CD4-positive, alpha-beta memory T cell (primary cell): Measurements from ENCODE around the gene SEMA3G. TPM values are rescaled to one million over a fixed set of nuclear protein-coding genes. Genes with fewer than 3 reads are reported as not detected.

Experiments
- CTCF ChIA-PET: fragments of 350-600 bp; sonication (Branson Sonifier 250); formaldehyde crosslinking; loops from one replicate; lab custom pipeline; 2021; ENCODE audit warnings: inconsistent platforms; ENCODE audit not compliant: partially characterized antibody; lab: Charles Lee
- POLR2A ChIA-PET: fragments of 350-600 bp; sonication (Branson Sonifier 250); formaldehyde crosslinking; loops from one replicate; lab custom pipeline; 2021; ENCODE audit not compliant: partially characterized antibody; lab: Charles Lee
- DNase-seq, 5 donors: peaks; one replicate each; pipeline versions ENCODE4 v3.0.0 to v3.0.0-alpha.2; 2020 to 2022; ENCODE audit warnings: mixed read lengths in 1 of 5
- H3K27ac ChIP-seq: one replicate; pipeline ENCODE4 v1.7.0; 2013; ENCODE audit warnings: low read depth, low read length
- H3K27me3 ChIP-seq: 2 replicates; pipeline ENCODE4 v1.7.0; 2013; ENCODE audit warnings: mild to moderate bottlenecking, low read length, moderate library complexity; ENCODE audit not compliant: insufficient read depth
- H3K36me3 ChIP-seq: 2 replicates; pipeline ENCODE4 v1.7.0; 2013; ENCODE audit warnings: mild to moderate bottlenecking, low read length, moderate library complexity; ENCODE audit not compliant: insufficient read depth
- H3K4me1 ChIP-seq: 2 replicates; pipeline ENCODE4 v1.7.0; 2013; ENCODE audit warnings: mild to moderate bottlenecking, low read length, moderate library complexity; ENCODE audit not compliant: insufficient read depth
- H3K4me3 ChIP-seq, 2 donors: one replicate each; pipeline ENCODE4 v1.7.0; 2013; ENCODE audit warnings: low read length in 2 of 2, mild to moderate bottlenecking in 1 of 2
- H3K9me3 ChIP-seq, 2 donors: one replicate each; pipeline ENCODE4 v1.7.0; 2013; ENCODE audit warnings: low read length in 2 of 2, control low read depth in 1 of 2; ENCODE audit not compliant: control insufficient read depth in 1 of 2
- H3K27ac Mint-ChIP-seq, 7 donors: one replicate each; pipeline ENCODE4 v1.8.0; 2020 to 2021; ENCODE audit warnings: mixed read lengths in 7 of 7, mild to moderate bottlenecking in 6 of 7, inconsistent platforms in 3 of 7, moderate library complexity in 3 of 7
- H3K27me3 Mint-ChIP-seq, 2 donors: one replicate each; pipeline ENCODE4 v1.8.0; 2020 to 2021; ENCODE audit warnings: mixed read lengths in 2 of 2
- H3K36me3 Mint-ChIP-seq, 2 donors: one replicate each; pipeline ENCODE4 v1.8.0; 2020 to 2021; ENCODE audit warnings: mixed read lengths in 2 of 2, inconsistent platforms in 1 of 2, mild to moderate bottlenecking in 1 of 2
- H3K4me1 Mint-ChIP-seq, 4 donors: one replicate each; pipeline ENCODE4 v1.8.0; 2020 to 2021; ENCODE audit warnings: mixed read lengths in 4 of 4, mild to moderate bottlenecking in 1 of 4
- H3K4me3 Mint-ChIP-seq, 8 donors: one replicate each; pipeline ENCODE4 v1.8.0; 2020 to 2021; ENCODE audit warnings: mixed read lengths in 8 of 8, mild to moderate bottlenecking in 7 of 8, moderate library complexity in 6 of 8, inconsistent platforms in 3 of 8
- H3K9me3 Mint-ChIP-seq, 8 donors: one replicate each; pipeline ENCODE4 v1.8.0; 2020 to 2021; ENCODE audit warnings: mixed read lengths in 8 of 8, mild to moderate bottlenecking in 5 of 8, inconsistent platforms in 3 of 8, moderate library complexity in 1 of 8
- intact Hi-C: fragments of 100-400 bp; cut with micrococcal nuclease; formaldehyde crosslinking; loops from one replicate; pipeline ENCODE4 v1.15.1; 2023
- polyA plus RNA-seq, 2 donors: library from polyadenylated mRNA; unstranded; fragments of 300-500 nt; fragmentation: Illumina TruSeq; gene quantifications; one replicate each; pipeline ENCODE4 v1.2.3, GENCODE V29; 2021
- total RNA-seq, 2 experiments: library from RNA; stranded (reverse); gene quantifications; one replicate each; pipeline ENCODE4 v1.2.3, GENCODE V29; 2021

Gene SEMA3G
- total and polyA plus RNA-seq, 4 experiments from 2014 or later, result 0.17 to 0.29 (median 0.22) TPM; not detected in 1

DNA sequence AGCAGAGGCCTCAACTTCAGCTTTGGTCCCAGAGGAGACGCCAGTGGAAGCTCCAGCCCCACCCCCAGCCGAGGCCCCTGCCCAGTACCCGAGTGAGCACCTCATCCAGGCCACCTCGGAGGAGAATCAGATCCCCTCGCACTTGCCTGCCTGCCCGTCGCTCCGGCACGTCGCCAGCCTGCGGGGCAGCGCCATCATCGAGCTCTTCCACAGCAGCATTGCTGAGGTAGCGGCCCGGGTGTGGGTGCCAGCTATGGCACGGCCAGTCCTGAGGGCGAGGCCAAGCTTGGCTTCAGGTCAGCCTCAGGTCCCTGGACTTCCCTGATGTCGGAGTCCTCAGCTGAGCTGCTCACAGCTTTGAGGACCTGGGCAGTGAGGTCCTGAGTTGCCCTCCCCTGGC, 44.5 kb upstream of the SEMA3G start:
- DNase-seq, result peak in 1 of 5 donors; percentile 31
- no peaks in the 10 kb centered on the region for H3K4me1 ChIP-seq
- Mint-ChIP-seq H3K4me3 (no peak overlapping the region), H3K27me3 (no peaks in the 10 kb centered on the region), H3K36me3 (peaks cover 17 to 55% of the 10 kb centered on the region in 2 donors), H3K27ac (peak overlapping the region in 1 of 7 donors; percentile 62), H3K4me1 (peaks cover 3 to 6% (median 4%) of the 10 kb centered on the region in 4 donors), H3K9me3 (no peaks in the 10 kb centered on the region)
- no peak overlapping the region for H3K27ac ChIP-seq
- H3K27me3 ChIP-seq, result no peaks in the 10 kb centered on the region
- ChIA-PET CTCF (interaction anchor here (0.9 kb wide), 1 partner anchor 43 kb away, joined by 3 read pairs; no protein-coding TSS in a partner anchor), POLR2A (interaction anchor here (1.4 kb wide), 1 partner anchor 46 kb away, joined by 5 read pairs; no protein-coding TSS in a partner anchor)
- intact Hi-C loops, result no loop called here
- no peaks in the 10 kb centered on the region for H3K9me3 ChIP-seq
- no peak overlapping the region for H3K4me3 ChIP-seq
- H3K36me3 ChIP-seq, result peaks cover 37% of the 10 kb centered on the region

DNA sequence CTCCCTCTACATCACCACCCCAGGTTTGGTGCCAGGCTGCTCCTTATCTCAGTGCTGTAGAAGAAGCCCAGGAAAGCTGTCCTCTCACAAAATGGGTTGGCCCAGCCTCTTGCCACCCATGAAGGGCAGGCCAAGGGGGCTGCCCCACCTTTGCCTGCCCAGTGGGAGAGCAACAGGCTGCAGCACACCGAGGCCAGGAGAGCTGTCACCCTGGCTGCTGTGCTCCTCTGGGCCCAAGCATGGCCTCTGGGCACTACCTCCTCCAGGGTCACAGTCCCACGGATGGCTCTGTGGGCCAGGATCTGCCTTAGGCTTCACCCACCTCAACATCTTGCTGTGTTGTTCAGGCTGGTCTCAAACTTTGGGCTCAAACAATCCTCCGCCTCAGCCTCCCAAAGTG, 43.8 kb upstream of the SEMA3G start:
- Mint-ChIP-seq H3K4me1 (peaks cover 0 to 4% (median 1%) of the 10 kb centered on the region in 4 donors), H3K4me3 (no peak overlapping the region), H3K27ac (peak overlapping the region in 1 of 7 donors; percentile 18), H3K9me3 (no peaks in the 10 kb centered on the region), H3K36me3 (peaks cover 17 to 61% of the 10 kb centered on the region in 2 donors), H3K27me3 (no peaks in the 10 kb centered on the region)
- no peak overlapping the region for H3K4me3 ChIP-seq
- ChIA-PET CTCF (no interaction called here), POLR2A (interaction anchor here (1.4 kb wide), 1 partner anchor 47 kb away, joined by 5 read pairs; no protein-coding TSS in a partner anchor)
- peak in 1 of 5 donors; percentile 15 for DNase-seq
- intact Hi-C loops, result no loop called here
- peaks cover 39% of the 10 kb centered on the region for H3K36me3 ChIP-seq
- no peak overlapping the region for H3K27ac ChIP-seq
- no peaks in the 10 kb centered on the region for H3K9me3 ChIP-seq
- no peaks in the 10 kb centered on the region for H3K27me3 ChIP-seq
- no peaks in the 10 kb centered on the region for H3K4me1 ChIP-seq

DNA sequence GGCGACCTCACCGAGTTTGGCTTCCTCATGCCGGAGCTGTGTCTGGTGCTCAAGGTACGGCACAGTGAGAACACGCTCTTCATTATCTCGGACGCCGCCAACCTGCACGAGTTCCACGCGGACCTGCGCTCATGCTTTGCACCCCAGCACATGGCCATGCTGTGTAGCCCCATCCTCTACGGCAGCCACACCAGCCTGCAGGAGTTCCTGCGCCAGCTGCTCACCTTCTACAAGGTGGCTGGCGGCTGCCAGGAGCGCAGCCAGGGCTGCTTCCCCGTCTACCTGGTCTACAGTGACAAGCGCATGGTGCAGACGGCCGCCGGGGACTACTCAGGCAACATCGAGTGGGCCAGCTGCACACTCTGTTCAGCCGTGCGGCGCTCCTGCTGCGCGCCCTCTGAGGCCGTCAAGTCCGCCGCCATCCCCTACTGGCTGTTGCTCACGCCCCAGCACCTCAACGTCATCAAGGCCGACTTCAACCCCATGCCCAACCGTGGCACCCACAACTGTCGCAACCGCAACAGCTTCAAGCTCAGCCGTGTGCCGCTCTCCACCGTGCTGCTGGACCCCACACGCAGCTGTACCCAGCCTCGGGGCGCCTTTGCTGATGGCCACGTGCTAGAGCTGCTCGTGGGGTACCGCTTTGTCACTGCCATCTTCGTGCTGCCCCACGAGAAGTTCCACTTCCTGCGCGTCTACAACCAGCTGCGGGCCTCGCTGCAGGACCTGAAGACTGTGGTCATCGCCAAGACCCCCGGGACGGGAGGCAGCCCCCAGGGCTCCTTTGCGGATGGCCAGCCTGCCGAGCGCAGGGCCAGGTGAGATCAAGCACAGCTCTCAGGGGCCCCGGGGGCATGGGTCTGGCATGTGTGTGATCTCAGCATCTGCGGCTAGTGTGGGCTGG, 43.1 kb upstream of the SEMA3G start:
- CTCF ChIA-PET, result no interaction called here
- Histone ChIP-seq H3K4me3 (no peak overlapping the region), H3K9me3 (no peaks in the 10 kb centered on the region), H3K27ac (no peak overlapping the region), H3K36me3 (peaks cover 44% of the 10 kb centered on the region), H3K27me3 (no peaks in the 10 kb centered on the region), H3K4me1 (no peaks in the 10 kb centered on the region)
- Mint-ChIP-seq H3K4me3 (no peak overlapping the region), H3K27ac (peak overlapping the region in 1 of 7 donors; percentile 37), H3K27me3 (no peaks in the 10 kb centered on the region), H3K9me3 (no peaks in the 10 kb centered on the region), H3K4me1 (peaks cover 0 to 4% (median 1%) of the 10 kb centered on the region in 4 donors), H3K36me3 (peaks cover 17 to 65% of the 10 kb centered on the region in 2 donors)
- peak in 1 of 5 donors; percentile 29 for DNase-seq
- intact Hi-C loops, result no loop called here
- POLR2A ChIA-PET, result no interaction called here

DNA sequence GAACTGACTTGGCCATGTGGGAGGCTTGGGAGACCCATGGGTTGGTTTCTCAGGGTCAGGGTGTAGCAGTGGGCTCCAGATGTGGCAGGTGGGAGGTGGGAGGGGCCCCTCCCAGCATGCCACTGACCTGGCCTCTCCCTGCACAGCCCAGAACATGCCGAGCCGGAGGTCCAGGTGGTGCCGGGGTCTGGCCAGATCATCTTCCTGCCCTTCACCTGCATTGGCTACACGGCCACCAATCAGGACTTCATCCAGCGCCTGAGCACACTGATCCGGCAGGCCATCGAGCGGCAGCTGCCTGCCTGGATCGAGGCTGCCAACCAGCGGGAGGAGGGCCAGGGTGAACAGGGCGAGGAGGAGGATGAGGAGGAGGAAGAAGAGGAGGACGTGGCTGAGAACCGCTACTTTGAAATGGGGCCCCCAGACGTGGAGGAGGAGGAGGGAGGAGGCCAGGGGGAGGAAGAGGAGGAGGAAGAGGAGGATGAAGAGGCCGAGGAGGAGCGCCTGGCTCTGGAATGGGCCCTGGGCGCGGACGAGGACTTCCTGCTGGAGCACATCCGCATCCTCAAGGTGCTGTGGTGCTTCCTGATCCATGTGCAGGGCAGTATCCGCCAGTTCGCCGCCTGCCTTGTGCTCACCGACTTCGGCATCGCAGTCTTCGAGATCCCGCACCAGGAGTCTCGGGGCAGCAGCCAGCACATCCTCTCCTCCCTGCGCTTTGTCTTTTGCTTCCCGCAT, 42.3 kb upstream of the SEMA3G start:
- H3K27me3 Mint-ChIP-seq, result no peaks in the 10 kb centered on the region
- no peak overlapping the region for H3K4me3 ChIP-seq
- no peaks in the 10 kb centered on the region for H3K27me3 ChIP-seq
- no peaks in the 10 kb centered on the region for H3K9me3 ChIP-seq
- H3K36me3 Mint-ChIP-seq, result peaks cover 16 to 62% of the 10 kb centered on the region in 2 donors
- no peak overlapping the region for H3K4me3 Mint-ChIP-seq
- POLR2A ChIA-PET, result no interaction called here
- peaks cover 0 to 4% (median 1%) of the 10 kb centered on the region in 4 donors for H3K4me1 Mint-ChIP-seq
- H3K9me3 Mint-ChIP-seq, result no peaks in the 10 kb centered on the region
- H3K36me3 ChIP-seq, result peaks cover 42% of the 10 kb centered on the region
- intact Hi-C loops, result no loop called here
- H3K27ac ChIP-seq, result no peak overlapping the region
- CTCF ChIA-PET, result no interaction called here
- H3K27ac Mint-ChIP-seq, result peak overlapping the region in 1 of 7 donors; percentile 37
- peak in 1 of 5 donors; percentile 14 for DNase-seq
- H3K4me1 ChIP-seq, result no peaks in the 10 kb centered on the region

DNA sequence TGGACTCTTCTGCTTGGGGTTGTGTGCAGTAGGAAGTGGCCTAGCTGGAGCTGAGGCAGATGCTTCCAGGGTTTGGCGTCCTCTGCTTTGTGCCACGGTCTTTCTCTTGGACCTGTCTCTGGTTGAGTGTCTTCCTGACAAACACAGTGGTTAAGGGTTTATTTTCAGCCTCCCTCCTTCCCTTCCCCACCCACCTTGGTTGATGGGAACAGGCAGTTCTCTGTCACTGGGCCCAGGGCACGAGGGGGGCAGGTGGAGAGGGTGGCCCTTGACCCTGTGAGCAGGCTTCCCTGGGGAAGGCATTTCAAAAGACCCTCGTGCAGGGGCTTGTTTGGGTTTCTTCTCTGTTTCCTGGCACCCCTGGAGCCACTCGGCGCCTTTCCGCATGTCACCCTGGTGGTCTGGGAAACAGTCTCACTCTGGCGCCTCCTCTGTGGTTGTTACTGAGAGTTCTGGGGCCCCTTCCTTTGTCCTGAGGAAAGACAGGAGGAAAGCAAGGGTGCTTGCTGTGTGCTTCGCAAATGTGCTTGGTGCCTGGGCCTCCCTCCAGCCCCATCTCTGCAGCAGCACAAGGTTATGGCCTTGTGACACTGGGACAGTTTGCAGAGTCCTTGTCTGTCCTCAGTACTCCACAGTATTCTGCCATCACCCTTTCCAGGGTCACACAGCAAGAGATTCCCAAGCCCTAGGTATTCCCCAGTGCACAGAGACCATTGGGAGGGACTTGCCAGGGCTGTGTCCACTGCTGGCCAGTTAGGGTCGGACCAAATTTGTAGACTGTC, 40.0 kb upstream of the SEMA3G start:
- Mint-ChIP-seq H3K4me1 (peaks cover 0 to 3% (median 0%) of the 10 kb centered on the region in 4 donors), H3K4me3 (no peak overlapping the region), H3K9me3 (no peaks in the 10 kb centered on the region), H3K36me3 (peaks cover 31 to 64% of the 10 kb centered on the region in 2 donors), H3K27ac (peak overlapping the region in 4 of 7 donors; percentile 24 to 62 (median 54)), H3K27me3 (no peaks in the 10 kb centered on the region)
- ChIA-PET CTCF (no interaction called here), POLR2A (no interaction called here)
- H3K27me3 ChIP-seq, result no peaks in the 10 kb centered on the region
- no peak for DNase-seq
- H3K4me3 ChIP-seq, result no peak overlapping the region
- intact Hi-C loops, result no loop called here
- peaks cover 42% of the 10 kb centered on the region for H3K36me3 ChIP-seq
- H3K9me3 ChIP-seq, result no peaks in the 10 kb centered on the region
- no peaks in the 10 kb centered on the region for H3K4me1 ChIP-seq
- no peak overlapping the region for H3K27ac ChIP-seq

DNA sequence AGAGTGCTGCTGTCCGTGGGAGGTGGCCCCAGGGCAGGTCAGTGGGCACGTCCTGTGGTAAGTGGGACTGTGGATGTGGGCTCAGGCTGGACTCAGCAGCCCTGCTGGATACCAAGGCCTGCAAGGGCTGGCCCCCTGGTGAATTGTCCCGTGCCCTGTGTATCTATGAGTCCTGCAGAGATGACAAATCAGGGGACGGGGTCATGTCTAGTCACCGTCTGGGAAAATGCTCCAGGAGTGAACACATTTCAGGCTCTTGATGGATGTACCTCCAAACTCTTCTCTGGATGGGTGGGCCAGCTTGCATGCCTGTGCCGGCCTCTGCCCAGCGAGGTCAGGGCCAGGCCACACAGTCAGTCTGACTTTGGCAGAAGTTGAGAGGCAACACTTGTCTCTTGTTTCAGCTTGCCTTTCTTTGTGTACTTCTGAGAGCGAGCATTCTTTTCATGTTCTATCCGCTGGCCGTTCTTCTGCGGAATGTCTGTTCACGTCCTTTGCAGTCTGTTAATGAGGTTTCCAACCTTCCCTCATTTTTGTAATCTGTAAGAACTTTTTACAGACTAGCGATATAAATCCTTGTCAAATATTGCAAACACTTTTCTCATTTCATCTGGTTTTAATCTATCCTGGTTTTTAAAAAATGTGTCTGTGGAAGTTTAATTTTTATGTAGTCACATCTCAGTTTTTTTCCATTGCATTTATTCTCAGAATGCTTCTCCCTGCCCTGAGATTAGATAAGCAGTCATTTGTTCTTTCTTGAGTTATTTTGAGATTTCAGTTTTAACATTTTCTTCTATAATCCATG, 38.9 kb upstream of the SEMA3G start:
- Mint-ChIP-seq H3K4me1 (peaks cover 0 to 3% (median 0%) of the 10 kb centered on the region in 4 donors), H3K36me3 (peaks cover 31 to 65% of the 10 kb centered on the region in 2 donors), H3K9me3 (no peaks in the 10 kb centered on the region), H3K27me3 (no peaks in the 10 kb centered on the region), H3K4me3 (no peak overlapping the region), H3K27ac (peak overlapping the region in 3 of 7 donors; percentile 13 to 43 (median 24))
- Histone ChIP-seq H3K27ac (no peak overlapping the region), H3K9me3 (no peaks in the 10 kb centered on the region), H3K4me1 (no peaks in the 10 kb centered on the region), H3K27me3 (no peaks in the 10 kb centered on the region), H3K36me3 (peaks cover 44% of the 10 kb centered on the region), H3K4me3 (no peak overlapping the region)
- ChIA-PET POLR2A (no interaction called here), CTCF (no interaction called here)
- DNase-seq, result no peak
- intact Hi-C loops, result no loop called here
